Mucosa of descending colon (tissue), 3 donors: ENCODE results near the gene COL5A3. TPM values are rescaled to one million over a fixed set of nuclear protein-coding genes. Genes with fewer than 3 reads are reported as not detected.

Experiments
- ATAC-seq: fragments of 200-7000 bp; cut with Tn5 transposase; one replicate; pipeline ENCODE4 v1.9.1; 2020; ENCODE audit warnings: mild to moderate bottlenecking, moderate library complexity
- DNase-seq, 3 donors: peaks; one replicate each; pipeline ENCODE4 v3.0.0-alpha.2; 2020
- H3K36me3 ChIP-seq: fragments of 200-600 bp; one replicate; pipeline ENCODE4 v1.8.0; 2021; ENCODE audit warnings: low read depth, mild to moderate bottlenecking
- H3K4me1 ChIP-seq: fragments of 200-600 bp; one replicate; pipeline ENCODE4 v1.8.0; 2021; ENCODE audit warnings: low read depth, mild to moderate bottlenecking
- H3K4me3 ChIP-seq: fragments of 200-600 bp; one replicate; pipeline ENCODE4 v1.8.0; 2021; ENCODE audit warnings: mild to moderate bottlenecking
- H3K9me3 ChIP-seq: fragments of 200-600 bp; one replicate; pipeline ENCODE4 v1.8.0; 2021; ENCODE audit warnings: mild to moderate bottlenecking
- CTCF ChIP-seq: fragments of 200-600 bp; IDR thresholded peaks from one replicate; pipeline ENCODE4 v1.8.0; 2022; ENCODE audit warnings: antibody characterized with exemption, mild to moderate bottlenecking
- intact Hi-C, 2 donors: fragments of 100-400 bp; cut with DNase I in 1 of 2; cut with micrococcal nuclease in 1 of 2; formaldehyde crosslinking; loops; one replicate each; pipeline versions ENCODE4 v1.11.0 to v1.11.1; 2022; cut with DNase I, micrococcal nuclease
- long read RNA-seq, 2 donors: library from polyadenylated mRNA; unstranded; transcript quantifications; one replicate each; pipeline ENCODE4 v2.0.0, GENCODE V29; 2019 to 2021
- total RNA-seq, 3 donors: library from RNA; stranded (reverse); fragmentation: NEBNext Ultra II Directional in 2 of 3; extraction: Animal tissue kit (Norgen Biotek cat#: 25700) in 2 of 3; gene quantifications; one replicate each; pipeline versions ENCODE4 v1.2.1 to v1.2.4, GENCODE V29; 2021 to 2023
- donor health status: DM: no; HTN: no; CAD: no; lungs with moderate emphysema.
- donor health status: DM: no; HTN: no; CAD: no.
- donor health status: DM: no; HTN: yes; CAD: no.

Gene COL5A3
- total RNA-seq, result 1 to 10 TPM; 1.9 to 7.2 (median 5.5) TPM
- long read RNA-seq, donor 1, partial matches to known transcripts, result 5 of 7 reads
- long read RNA-seq, donor 1, other reads (novel, unspliced or antisense), result 2 of 7 reads
- long read RNA-seq, donor 2, partial matches to known transcripts, result 1 of 1 reads
- long read RNA-seq, donor 2, other reads (novel, unspliced or antisense), result 0 of 1 reads

DNA sequence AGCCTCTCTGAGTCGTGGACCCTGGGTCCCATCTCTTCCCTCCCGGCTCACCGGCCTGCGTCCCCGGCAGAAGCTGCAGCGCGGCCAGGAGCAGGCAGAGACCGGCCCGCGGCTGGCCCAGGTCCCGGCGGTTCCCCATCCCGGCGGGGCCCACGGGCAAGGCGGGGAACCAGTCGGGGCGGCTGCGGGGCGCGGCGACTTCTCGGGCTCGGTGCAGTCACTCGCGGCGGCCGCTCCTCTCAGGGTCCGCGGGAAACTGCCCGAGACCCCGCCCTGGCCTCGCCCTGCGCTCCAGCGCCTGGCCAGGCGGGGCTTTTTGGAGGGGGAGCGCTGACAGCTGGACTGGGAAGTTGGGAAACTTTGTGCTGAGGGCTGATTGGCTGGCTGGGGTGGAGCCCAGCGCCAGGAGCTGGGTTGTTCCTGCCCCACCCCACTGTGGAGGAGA lies at the start of gene COL5A3:
Gene COL5A3, minus strand, starts transcription at position 258 of the 445 bp plus-strand sequence. Its CDS starts 119 bp downstream, at position 139.
- intact Hi-C loops, result no loop called here
- Histone ChIP-seq H3K4me3 (no peak within 1 kb of the TSS), H3K36me3 (no peaks in the 10 kb centered on the region), H3K4me1 (peaks cover 14% of the 10 kb centered on the region), H3K9me3 (no peaks in the 10 kb centered on the region)
- DNase-seq (peak; percentile 35 to 73 (median 59)), ATAC-seq (peak; percentile 58)
- TF ChIP-seq CTCF, result no peak

GRCh38 chr19:10052602-10053360 lies 42.5 kb upstream of the COL5A3 start:
- H3K9me3 ChIP-seq, result no peaks in the 10 kb centered on the region
- H3K4me1 ChIP-seq, result no peaks in the 10 kb centered on the region
- H3K36me3 ChIP-seq, result no peaks in the 10 kb centered on the region
- no peak overlapping the region for H3K4me3 ChIP-seq
- no peak for DNase-seq
- TF ChIP-seq CTCF, result no peak
- ATAC-seq, result no peak
- intact Hi-C loops, result no loop called here

- no peak for TF ChIP-seq CTCF
- no peaks in the 10 kb centered on the region for H3K9me3 ChIP-seq
- H3K36me3 ChIP-seq, result no peaks in the 10 kb centered on the region
- H3K4me3 ChIP-seq, result no peak overlapping the region
- intact Hi-C loops, result no loop called here
- no peak for ATAC-seq
- no peaks in the 10 kb centered on the region for H3K4me1 ChIP-seq
- DNase-seq, result no peak
Measured at GRCh38 chr19:10049626-10050025, 39.3 kb upstream of the COL5A3 start.

DNA sequence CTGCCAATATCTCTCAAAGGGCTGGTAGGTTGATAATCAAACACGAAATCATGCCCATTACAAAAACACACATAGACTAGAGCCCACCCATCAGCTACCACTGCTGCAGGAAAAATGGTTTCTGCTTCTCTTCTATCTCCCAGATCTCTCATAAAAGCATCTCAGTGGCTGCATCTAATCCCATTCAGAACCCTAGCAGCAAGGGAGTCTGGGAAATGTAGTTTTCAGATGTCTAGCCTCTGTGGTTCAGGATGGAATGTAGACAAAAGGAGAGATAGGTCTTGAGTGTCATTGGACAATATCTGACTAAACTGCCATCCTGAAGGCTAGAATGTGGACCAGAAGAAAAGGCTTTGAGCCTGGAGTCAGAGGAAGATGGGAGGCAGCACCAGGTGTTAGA lies 35.1 kb upstream of the COL5A3 start:
- Histone ChIP-seq H3K4me3 (no peak overlapping the region), H3K36me3 (no peaks in the 10 kb centered on the region), H3K4me1 (no peaks in the 10 kb centered on the region), H3K9me3 (peaks cover 9% of the 10 kb centered on the region)
- intact Hi-C loops, result no loop called here
- DNase-seq (no peak), ATAC-seq (no peak)
- no peak for TF ChIP-seq CTCF

GRCh38 chr19:10044390-10044789 lies 34.1 kb upstream of the COL5A3 start:
- peaks cover 9% of the 10 kb centered on the region for H3K9me3 ChIP-seq
- no peak for TF ChIP-seq CTCF
- ATAC-seq, result no peak

More at GRCh38 chr19:10044390-10044789, 34.1 kb upstream of the COL5A3 start:
- H3K4me3 ChIP-seq, result no peak overlapping the region
- intact Hi-C loops, result no loop called here
- H3K4me1 ChIP-seq, result no peaks in the 10 kb centered on the region
- no peak for DNase-seq
- no peaks in the 10 kb centered on the region for H3K36me3 ChIP-seq
